SK-N-SH (cell line): Measurements from ENCODE around the gene OR6B2. TPM values are rescaled to one million over a fixed set of nuclear protein-coding genes. Genes with fewer than 3 reads are reported as not detected.
A peak's percentile ranks its signal among the peaks of the same experiment; 100 is the strongest.

Source experiments
- CTCF ChIA-PET: fragments of 300-600, 350-600 bp; formaldehyde crosslinking; extraction: SDS; loops from one replicate; lab custom pipeline; 2021; lab: Yijun Ruan, JAX
- POLR2A ChIA-PET: fragments of 350-600 bp; sonication (Branson Sonifier 250); formaldehyde crosslinking; extraction: SDS; loops from one replicate; lab custom pipeline; 2020; ENCODE audit warnings: antibody characterized with exemption, inconsistent platforms; lab: Yijun Ruan, JAX
- DNase-seq: peaks from one replicate; pipeline ENCODE4 v3.0.0; 2012
- H2AFZ ChIP-seq: fragments of 200-600 bp; sonication (generic); 2 replicates; pipeline ENCODE4 v1.8.1; 2016; ENCODE audit warnings: antibody characterized with exemption, mild to moderate bottlenecking, low read depth
- H3F3A ChIP-seq: fragments of 200-600 bp; sonication (generic); replicated peaks from 2 replicates; pipeline ENCODE3; 2016; ENCODE audit warnings: antibody characterized with exemption, mild to moderate bottlenecking; ENCODE audit not compliant: insufficient read depth
- H3K27ac ChIP-seq, 2 experiments: fragments of 200-500 bp in 1 of 2; fragments of 200-600 bp in 1 of 2; sonication (Bioruptor generic) in 1 of 2; sonication (generic), shearing (Covaris generic) in 1 of 2; 2 replicates each; pipeline versions ENCODE4 v1.5.1 to v1.6.1; 2014 to 2016; ENCODE audit warnings: low read depth in 2 of 2, inconsistent platforms in 1 of 2, low read length in 1 of 2, mild to moderate bottlenecking in 1 of 2, mixed read lengths in 1 of 2
- H3K27me3 ChIP-seq: fragments of 200-600 bp; sonication (generic), shearing (Covaris generic); 2 replicates; pipeline ENCODE4 v1.6.1; 2016; ENCODE audit warnings: mixed run types; ENCODE audit not compliant: insufficient read depth
- H3K36me3 ChIP-seq, 2 experiments: fragments of 200-500 bp in 1 of 2; fragments of 200-600 bp in 1 of 2; sonication (Bioruptor generic) in 1 of 2; sonication (generic) in 1 of 2; replicated peaks in 1 of 2; 2 replicates each; pipeline versions ENCODE3 to v1.5.1; 2014 to 2016; ENCODE audit warnings: low read length in 1 of 2, mild to moderate bottlenecking in 1 of 2; ENCODE audit not compliant: insufficient read depth in 2 of 2, control insufficient read depth in 1 of 2
- H3K4me1 ChIP-seq, 2 experiments: fragments of 200-500 bp in 1 of 2; fragments of 200-600 bp in 1 of 2; sonication (Bioruptor generic) in 1 of 2; sonication (generic), shearing (Covaris generic) in 1 of 2; 2 replicates each; pipeline versions ENCODE4 v1.5.1 to v1.6.1; 2014 to 2016; ENCODE audit warnings: low read depth in 1 of 2, low read length in 1 of 2, mixed run types in 1 of 2; ENCODE audit not compliant: insufficient read depth in 2 of 2, control insufficient read depth in 1 of 2
- H3K4me2 ChIP-seq: fragments of 200-600 bp; sonication (generic), shearing (Covaris generic); 2 replicates; pipeline ENCODE4 v1.6.1; 2017; ENCODE audit warnings: mixed run types
- H3K4me3 ChIP-seq, 2 experiments: fragments of 200-500 bp in 1 of 2; fragments of 200-600 bp in 1 of 2; sonication (Bioruptor generic) in 1 of 2; sonication (generic), shearing (Covaris generic) in 1 of 2; 2 replicates each; pipeline versions ENCODE4 v1.5.1 to v1.8.1; 2014 to 2016; ENCODE audit warnings: low read depth in 2 of 2, inconsistent platforms in 1 of 2, low read length in 1 of 2, mild to moderate bottlenecking in 1 of 2, mixed read lengths in 1 of 2, moderate library complexity in 1 of 2
- H3K79me2 ChIP-seq: fragments of 200-600 bp; sonication (generic); 2 replicates; pipeline ENCODE4 v1.8.1; 2017; ENCODE audit warnings: mild to moderate bottlenecking; ENCODE audit not compliant: insufficient read depth
- H3K9ac ChIP-seq: fragments of 200-600 bp; sonication (generic); 2 replicates; pipeline ENCODE4 v1.6.1; 2017; ENCODE audit warnings: mixed run types
- H3K9me2 ChIP-seq: fragments of 200-600 bp; sonication (generic); 2 replicates; pipeline ENCODE4 v1.6.1; 2017; ENCODE audit warnings: mixed run types
- H3K9me3 ChIP-seq: fragments of 200-600 bp; sonication (generic); 2 replicates; pipeline ENCODE4 v1.6.1; 2017; ENCODE audit warnings: mixed run types, mild to moderate bottlenecking, moderate library complexity
- H4K20me1 ChIP-seq: fragments of 200-600 bp; sonication (generic); 2 replicates; pipeline ENCODE4 v1.6.1; 2017; ENCODE audit warnings: mild to moderate bottlenecking, mixed run types; ENCODE audit not compliant: insufficient read depth
- CTCF ChIP-seq: fragments of 200-600 bp; sonication (generic); IDR thresholded peaks from 2 replicates; pipeline ENCODE4 v1.6.1; 2017; ENCODE audit warnings: antibody characterized with exemption, mild to moderate bottlenecking, moderate library complexity
- ELF1 ChIP-seq: IDR thresholded peaks from 2 replicates; pipeline ENCODE4 v1.4.0; 2012
- EP300 ChIP-seq, 2 experiments: IDR thresholded peaks; 2 replicates each; pipeline versions ENCODE4 v1.4.0 to v1.6.1; 2012; ENCODE audit warnings: borderline replicate concordance in 1 of 2, low read depth in 1 of 2, low read length in 1 of 2
- FOSL2 ChIP-seq: IDR thresholded peaks from 2 replicates; pipeline ENCODE4 v1.4.0; 2012; ENCODE audit warnings: low read depth, mild to moderate bottlenecking, moderate library complexity, borderline replicate concordance
- FOXJ3 ChIP-seq: sonication (generic); formaldehyde crosslinking; IDR thresholded peaks from 2 replicates; pipeline ENCODE4 v1.5.1; 2020; ENCODE audit warnings: mild to moderate bottlenecking, missing genetic modification reagents
- FOXM1 ChIP-seq: IDR thresholded peaks from 2 replicates; pipeline ENCODE4 v1.4.0; 2012; ENCODE audit warnings: low read depth, mild to moderate bottlenecking
- GABPA ChIP-seq: IDR thresholded peaks from 2 replicates; pipeline ENCODE4 v1.4.0; 2012; ENCODE audit warnings: low read depth, mild to moderate bottlenecking
- GATA2 ChIP-seq: sonication (generic); formaldehyde crosslinking; IDR thresholded peaks from 2 replicates; pipeline ENCODE4 v1.5.0; 2020; ENCODE audit warnings: mild to moderate bottlenecking, missing genetic modification reagents
- JUND ChIP-seq: IDR thresholded peaks from 2 replicates; pipeline ENCODE4 v1.4.0; 2012
- MAX ChIP-seq: IDR thresholded peaks from 2 replicates; pipeline ENCODE4 v1.4.0; 2012; ENCODE audit warnings: low read depth
- MEF2A ChIP-seq: IDR thresholded peaks from 2 replicates; pipeline ENCODE4 v1.4.0; 2012; ENCODE audit warnings: low read depth, borderline replicate concordance
- MXI1 ChIP-seq: IDR thresholded peaks from 2 replicates; pipeline ENCODE4 v1.6.1; 2012; ENCODE audit warnings: mild to moderate bottlenecking, low read depth, low read length, improper control_type of control experiment
- NFIC ChIP-seq: IDR thresholded peaks from 2 replicates; pipeline ENCODE4 v1.4.0; 2012; ENCODE audit warnings: borderline replicate concordance
- RAD21 ChIP-seq: IDR thresholded peaks from 2 replicates; pipeline ENCODE4 v1.6.1; 2012; ENCODE audit warnings: mild to moderate bottlenecking, low read length
- RCOR1 ChIP-seq: fragments of 150-350 bp; IDR thresholded peaks from 2 replicates; pipeline ENCODE4 v1.6.1; 2017; ENCODE audit warnings: antibody characterized with exemption, low read length
- RFX5 ChIP-seq: IDR thresholded peaks from 2 replicates; pipeline ENCODE4 v1.6.1; 2012; ENCODE audit warnings: mild to moderate bottlenecking, improper control_type of control experiment, low read length
- RXRA ChIP-seq: IDR thresholded peaks from 2 replicates; pipeline ENCODE4 v1.4.0; 2012; ENCODE audit warnings: low read depth, mild to moderate bottlenecking, borderline replicate concordance
- SIN3A ChIP-seq: IDR thresholded peaks from 2 replicates; pipeline ENCODE4 v1.6.1; 2012; ENCODE audit warnings: low read depth, mild to moderate bottlenecking, low read length, moderate library complexity, borderline replicate concordance
- SMC3 ChIP-seq: IDR thresholded peaks from 2 replicates; pipeline ENCODE4 v1.6.1; 2012; ENCODE audit warnings: low read depth, low read length, improper control_type of control experiment
- TCF12 ChIP-seq: IDR thresholded peaks from 2 replicates; pipeline ENCODE4 v1.4.0; 2012
- TEAD4 ChIP-seq: IDR thresholded peaks from 2 replicates; pipeline ENCODE4 v1.4.0; 2012; ENCODE audit warnings: mild to moderate bottlenecking, borderline replicate concordance; ENCODE audit not compliant: insufficient read depth
- USF2 ChIP-seq: fragments of 150-350 bp; IDR thresholded peaks from 2 replicates; pipeline ENCODE4 v1.6.1; 2017; ENCODE audit warnings: antibody characterized with exemption, low read length, low read depth, borderline replicate concordance
- ZBTB33 ChIP-seq: IDR thresholded peaks from 2 replicates; pipeline ENCODE4 v1.4.0; 2012; ENCODE audit warnings: low read depth, borderline replicate concordance
- WGBS: methylation state at CpG from one replicate; pipeline ENCODE4 v1.1.6; 2017; ENCODE audit warnings: low lambda C conversion rate; 5-methylcytosine and 5-hydroxymethylcytosine counted together
- polyA plus RNA-seq, 3 experiments: library from polyadenylated mRNA; depleted of rRNA; stranded (reverse); fragments of >200 nt; gene quantifications; 2 replicates each; pipeline ENCODE4 v1.2.3, GENCODE V29; 2012

The OR6B2 gene
- polyA plus RNA-seq, 1 of the 3 experiments (the other 2 are of a cell fraction): not detected

GRCh38 chr2:240021488-240022104 is 8.6 kb downstream of the OR6B2 start:
- Histone ChIP-seq H2AFZ (no peak overlapping the region), H3K4me2 (no peak overlapping the region), H3K27ac (no peak overlapping the region), H3K4me3 (no peak overlapping the region; a peak in 1 of 4 replicates), H3F3A (peaks cover 3% of the 10 kb centered on the region), H3K9me2 (no peaks in the 10 kb centered on the region), H4K20me1 (peaks cover 9% of the 10 kb centered on the region; the same call in 1 of the 2 replicates), H3K4me1 (peaks cover 6 to 10% of the 10 kb centered on the region in 2 experiments; a peak in 3 of 4 replicates), H3K27me3 (no peaks in the 10 kb centered on the region), H3K36me3 (peaks cover 21 to 42% of the 10 kb centered on the region in 2 experiments), H3K9ac (no peak overlapping the region), H3K79me2 (peaks cover 52% of the 10 kb centered on the region), H3K9me3 (no peaks in the 10 kb centered on the region)
- CTCF ChIA-PET: interaction anchor here (0.5 to 3.1 kb wide), 34 partner anchors 9 to 886 kb away, joined by 3 to 31 read pairs (median 4); partner anchors contain the start of gene OTOS
- no peak for TF ChIP-seq SIN3A
- no peak for TF ChIP-seq EP300 (IDR thresholded peaks at IDR 0.05; ENCODE audit: borderline replicate concordance in 1 of 2, low read depth in 1 of 2, low read length in 1 of 2)
- no peak for TF ChIP-seq JUND
- no peak for TF ChIP-seq RCOR1
- no peak for TF ChIP-seq TEAD4
- TF ChIP-seq RFX5: no peak
- no peak for TF ChIP-seq GABPA
- no peak for TF ChIP-seq MEF2A
- no peak for TF ChIP-seq MXI1
- peak; percentile 33; the same call in 1 of the 2 replicates for TF ChIP-seq SMC3
- TF ChIP-seq RAD21: peak; percentile 57
- no peak for TF ChIP-seq NFIC
- TF ChIP-seq ELF1: no peak
- TF ChIP-seq FOSL2: no peak
- peak; percentile 83 for TF ChIP-seq CTCF
- TF ChIP-seq FOXM1: no peak
- POLR2A ChIA-PET: interaction anchor here (1.3 kb wide), 1 partner anchor 8 kb away, joined by 3 read pairs; no protein-coding TSS in a partner anchor
- 49% methylated on average over 8 of the region's 9 CpGs for WGBS
- peak; percentile 85 for DNase-seq

- Histone ChIP-seq H2AFZ (no peak overlapping the region), H3K9me3 (no peaks in the 10 kb centered on the region), H3K27me3 (no peaks in the 10 kb centered on the region), H3K79me2 (peaks cover 34% of the 10 kb centered on the region), H3F3A (peaks cover 3% of the 10 kb centered on the region), H3K36me3 (peaks cover 28 to 62% of the 10 kb centered on the region in 2 experiments), H3K4me1 (no peaks in the 10 kb centered on the region; a peak in 2 of 4 replicates), H4K20me1 (peaks cover 13% of the 10 kb centered on the region; the same call in 1 of the 2 replicates), H3K9ac (no peak overlapping the region), H3K27ac (no peak overlapping the region), H3K9me2 (no peaks in the 10 kb centered on the region), H3K4me3 (no peak overlapping the region), H3K4me2 (no peak overlapping the region)
- 95% methylated on average over 11 of the region's 11 CpGs for WGBS
- ChIA-PET POLR2A (no interaction called here), CTCF (interaction anchor here (1.3 kb wide), 1 partner anchor 126 kb away, joined by 3 read pairs; no protein-coding TSS in a partner anchor)
- DNase-seq: no peak
- TF ChIP-seq USF2 (no peak), MAX (no peak), TCF12 (no peak), FOXM1 (no peak), FOXJ3 (no peak), TEAD4 (no peak), RXRA (no peak), FOSL2 (no peak), GATA2 (CRISPR knock-in tag) (no peak), MEF2A (no peak), ZBTB33 (no peak)
These were observed 12.0 kb downstream of the OR6B2 start for GRCh38 chr2:240018071-240018750.
